ENCODE measurements around the gene PLIN5.

PLIN5 gene

DNA sequence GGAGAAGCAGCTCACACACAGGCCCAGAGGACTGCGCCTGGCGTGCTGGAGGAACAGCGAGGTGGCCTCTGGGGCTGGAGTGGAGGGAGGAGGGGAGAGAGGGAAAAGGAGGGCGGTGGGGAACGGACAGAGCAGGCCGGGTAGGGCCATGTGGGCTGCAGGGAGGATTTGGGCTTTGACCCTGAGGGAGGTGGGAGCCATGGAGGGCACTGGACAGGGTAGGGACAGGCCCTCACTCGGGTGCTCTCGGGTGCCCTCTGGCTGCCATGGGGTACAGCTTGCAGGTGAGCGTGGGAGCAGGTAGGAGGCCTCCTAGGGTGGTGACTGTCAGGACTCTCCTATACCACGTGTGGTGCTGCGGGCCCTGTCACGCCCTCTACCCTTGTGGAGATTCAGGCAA, 39.6 kb downstream of the PLIN5 start:
- H3K4me3 ChIP-seq (ENCODE audit: low read length): no peak overlapping the region
- TF ChIP-seq CTCF (conservative IDR thresholded peaks at IDR 0.05; ENCODE audit: low read depth, low read length): peak; percentile 12
- no peak for DNase-seq (ENCODE audit: low read depth)

GRCh38 chr19:4494691-4495064, 40.3 kb downstream of the PLIN5 start:
- DNase-seq (ENCODE audit: low read depth): no peak
- H3K4me3 ChIP-seq (ENCODE audit: low read length): no peak overlapping the region
- no peak for TF ChIP-seq CTCF (conservative IDR thresholded peaks at IDR 0.05; ENCODE audit: low read depth, low read length)

DNA sequence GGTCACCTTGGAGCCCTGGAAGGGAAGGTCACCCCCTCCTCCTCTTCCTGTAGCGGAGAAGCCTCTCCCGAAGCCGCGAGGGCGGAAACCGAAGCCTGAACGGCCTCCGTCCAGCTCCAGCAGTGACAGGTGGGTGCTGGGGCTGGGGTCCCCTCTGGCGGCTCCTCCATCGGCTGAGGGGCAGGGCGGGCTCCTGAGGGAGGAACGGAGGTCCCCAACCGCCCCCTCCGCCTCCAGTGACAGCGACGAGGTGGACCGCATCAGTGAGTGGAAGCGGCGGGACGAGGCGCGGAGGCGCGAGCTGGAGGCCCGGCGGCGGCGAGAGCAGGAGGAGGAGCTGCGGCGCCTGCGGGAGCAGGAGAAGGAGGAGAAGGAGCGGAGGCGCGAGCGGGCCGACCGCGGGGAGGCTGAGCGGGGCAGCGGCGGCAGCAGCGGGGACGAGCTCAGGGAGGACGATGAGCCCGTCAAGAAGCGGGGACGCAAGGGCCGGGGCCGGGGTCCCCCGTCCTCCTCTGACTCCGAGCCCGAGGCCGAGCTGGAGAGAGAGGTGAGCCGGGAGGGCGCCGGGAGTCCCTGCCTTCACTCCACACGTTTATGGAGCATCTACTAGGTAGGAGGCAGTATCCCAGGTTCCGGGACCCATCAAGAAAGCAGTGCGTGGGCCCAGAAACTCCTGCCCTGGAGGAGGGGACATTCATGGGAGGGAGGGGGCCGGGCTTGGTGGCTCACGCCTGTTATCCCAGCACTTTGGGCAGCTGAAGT, 40.9 kb downstream of the PLIN5 start:
- no peak overlapping the region for H3K4me3 ChIP-seq (ENCODE audit: low read length)
- no peak for TF ChIP-seq CTCF (conservative IDR thresholded peaks at IDR 0.05; ENCODE audit: low read depth, low read length)

GRCh38 chr19:4493104-4493928, 41.7 kb downstream of the PLIN5 start:
- H3K4me3 ChIP-seq (ENCODE audit: low read length): no peak overlapping the region
- no peak for TF ChIP-seq CTCF (conservative IDR thresholded peaks at IDR 0.05; ENCODE audit: low read depth, low read length)
- DNase-seq (ENCODE audit: low read depth): no peak

More for the DNA sequence above, 40.9 kb downstream of the PLIN5 start:
- no peak for DNase-seq (ENCODE audit: low read depth)

GRCh38 chr19:4492337-4493103, 42.5 kb downstream of the PLIN5 start:
- no peak overlapping the region for H3K4me3 ChIP-seq (ENCODE audit: low read length)
- DNase-seq (ENCODE audit: low read depth): no peak
- TF ChIP-seq CTCF (conservative IDR thresholded peaks at IDR 0.05; ENCODE audit: low read depth, low read length): no peak

DNA sequence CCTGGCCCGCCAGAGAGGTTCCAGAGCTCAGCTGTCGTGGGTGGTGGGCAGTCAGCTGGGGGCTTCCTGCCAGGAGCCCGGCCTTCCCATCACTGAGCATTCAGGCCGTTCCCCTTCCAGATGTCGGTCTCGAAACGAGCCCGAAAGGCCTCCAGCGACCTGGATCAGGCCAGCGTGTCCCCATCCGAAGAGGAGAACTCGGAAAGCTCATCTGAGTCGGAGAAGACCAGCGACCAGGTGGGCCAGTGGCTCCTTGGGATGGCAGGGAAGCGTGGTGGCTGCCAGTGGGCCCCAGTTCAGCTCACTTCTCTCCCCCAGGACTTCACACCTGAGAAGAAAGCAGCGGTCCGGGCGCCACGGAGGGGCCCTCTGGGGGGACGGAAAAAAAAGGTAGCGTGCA, 43.6 kb downstream of the PLIN5 start:
- H3K4me3 ChIP-seq (ENCODE audit: low read length): no peak overlapping the region
- no peak for TF ChIP-seq CTCF (conservative IDR thresholded peaks at IDR 0.05; ENCODE audit: low read depth, low read length)
- DNase-seq (ENCODE audit: low read depth): no peak

Measured in retinal pigment epithelial cell (primary cell).